IMR-90 (cell line): ENCODE results near the gene ADAM12. TPM values are rescaled to one million over a fixed set of nuclear protein-coding genes. Genes with fewer than 3 reads are reported as not detected.

ENCODE experiments used
- ATAC-seq: fragments of 200-7000 bp; cut with Tn5 transposase; 2 replicates; pipeline ENCODE4 v1.9.1; 2020; ENCODE audit warnings: low read depth, mild to moderate bottlenecking, moderate library complexity
- BruUV-seq: library from RNA; stranded (reverse); fragments of 400-500 nt; replicated peaks from 2 replicates; lab custom pipeline; 2021; lab: Mats Ljungman, UMichigan
- CTCF ChIA-PET: fragments of 300-600 bp; formaldehyde crosslinking; extraction: SDS; loops from one replicate; lab custom pipeline; 2021; ENCODE audit warnings: antibody characterized with exemption; lab: Yijun Ruan, JAX
- POLR2A ChIA-PET: fragments of 300-600 bp; sonication (Branson Sonifier 250); formaldehyde crosslinking; loops from one replicate; lab custom pipeline; 2022; ENCODE audit warnings: antibody characterized with exemption; ENCODE audit not compliant: unreplicated experiment; lab: Charles Lee
- DNase-seq: peaks from one replicate; pipeline ENCODE4 v3.0.0; 2013
- H2AFZ ChIP-seq: replicated peaks from 2 replicates; pipeline ENCODE3; 2013; ENCODE audit warnings: low read length, mild to moderate bottlenecking; ENCODE audit not compliant: poor library complexity
- H2AK5ac ChIP-seq: 2 replicates; pipeline ENCODE4 v1.6.1; 2013; ENCODE audit warnings: low read depth, low read length, inconsistent platforms
- H2AK9ac ChIP-seq: replicated peaks from 2 replicates; pipeline ENCODE3; 2013; ENCODE audit warnings: mild to moderate bottlenecking, low read depth, low read length, moderate library complexity; ENCODE audit not compliant: poor library complexity
- H2BK120ac ChIP-seq: 2 replicates; pipeline ENCODE4 v1.6.1; 2013; ENCODE audit warnings: low read depth, low read length, inconsistent platforms
- H2BK15ac ChIP-seq: 3 replicates; pipeline ENCODE4 v1.6.1; 2013; ENCODE audit warnings: low read depth, low read length, inconsistent platforms
- H2BK20ac ChIP-seq: 2 replicates; pipeline ENCODE4 v1.6.1; 2013; ENCODE audit warnings: low read depth, mild to moderate bottlenecking, inconsistent platforms, low read length, moderate library complexity
- H2BK5ac ChIP-seq: 2 replicates; pipeline ENCODE4 v1.6.1; 2013; ENCODE audit warnings: mild to moderate bottlenecking, low read depth, low read length, inconsistent platforms; ENCODE audit not compliant: poor library complexity, severe bottlenecking
- H3K14ac ChIP-seq: replicated peaks from 2 replicates; pipeline ENCODE4 v1.6.1; 2013; ENCODE audit warnings: low read depth, low read length, inconsistent platforms
- H3K18ac ChIP-seq: 2 replicates; pipeline ENCODE4 v1.6.1; 2013; ENCODE audit warnings: low read depth, low read length, control low read depth
- H3K23ac ChIP-seq: 2 replicates; pipeline ENCODE4 v1.6.1; 2013; ENCODE audit warnings: low read depth, low read length, inconsistent platforms
- H3K27ac ChIP-seq: 2 replicates; pipeline ENCODE4 v1.5.1; 2013; ENCODE audit warnings: mild to moderate bottlenecking, control low read depth, low read length; ENCODE audit not compliant: insufficient read depth
- H3K27me3 ChIP-seq: 2 replicates; pipeline ENCODE4 v1.6.1; 2013; ENCODE audit warnings: low read length; ENCODE audit not compliant: control insufficient read depth, insufficient read depth
- H3K36me3 ChIP-seq: 2 replicates; pipeline ENCODE4 v1.6.1; 2013; ENCODE audit warnings: low read length, mixed read lengths; ENCODE audit not compliant: control insufficient read depth, insufficient read depth
- H3K4ac ChIP-seq: 2 replicates; pipeline ENCODE4 v1.6.1; 2013; ENCODE audit warnings: low read depth, low read length, inconsistent platforms
- H3K4me1 ChIP-seq: 2 replicates; pipeline ENCODE4 v1.6.1; 2013; ENCODE audit warnings: low read length, mixed read lengths; ENCODE audit not compliant: control insufficient read depth, insufficient read depth
- H3K4me2 ChIP-seq: 2 replicates; pipeline ENCODE4 v1.6.1; 2013; ENCODE audit warnings: low read depth, mild to moderate bottlenecking, control low read depth, low read length, moderate library complexity
- H3K4me3 ChIP-seq: 2 replicates; pipeline ENCODE4 v1.5.1; 2013; ENCODE audit warnings: low read depth, mild to moderate bottlenecking, control low read depth, low read length, moderate library complexity; ENCODE audit not compliant: insufficient read depth
- H3K56ac ChIP-seq: 2 replicates; pipeline ENCODE4 v1.6.1; 2013; ENCODE audit warnings: low read length, inconsistent platforms; ENCODE audit not compliant: insufficient read depth; ENCODE audit errors: extremely low read depth
- H3K79me1 ChIP-seq, 2 experiments: 2 replicates each; pipeline ENCODE4 v1.6.1; 2013; ENCODE audit warnings: low read length in 2 of 2, inconsistent platforms in 1 of 2, low read depth in 1 of 2
- H3K9ac ChIP-seq: 2 replicates; pipeline ENCODE4 v1.6.1; 2013; ENCODE audit warnings: low read depth, low read length, control low read depth
- H3K9me1 ChIP-seq: 2 replicates; pipeline ENCODE4 v1.6.1; 2013; ENCODE audit warnings: low read length, inconsistent platforms; ENCODE audit not compliant: insufficient read depth
- H3K9me3 ChIP-seq: 2 replicates; pipeline ENCODE4 v1.6.1; 2013; ENCODE audit warnings: low read length; ENCODE audit not compliant: control insufficient read depth, insufficient read depth
- H4K20me1 ChIP-seq: 2 replicates; pipeline ENCODE4 v1.6.1; 2013; ENCODE audit warnings: low read length, inconsistent platforms; ENCODE audit not compliant: insufficient read depth
- H4K5ac ChIP-seq: 2 replicates; pipeline ENCODE4 v1.6.1; 2013; ENCODE audit warnings: mild to moderate bottlenecking, low read depth, low read length, control low read depth
- H4K8ac ChIP-seq, 2 experiments: 2 replicates each; pipeline ENCODE4 v1.6.1; 2013; ENCODE audit warnings: low read depth in 2 of 2, low read length in 2 of 2, control low read depth in 1 of 2, inconsistent platforms in 1 of 2
- H4K91ac ChIP-seq: 2 replicates; pipeline ENCODE4 v1.6.1; 2013; ENCODE audit warnings: low read depth, low read length, inconsistent platforms; ENCODE audit not compliant: insufficient read depth
- BHLHE40 ChIP-seq: fragments of 150-350 bp; IDR thresholded peaks from 2 replicates; pipeline ENCODE4 v1.6.1; 2016; ENCODE audit warnings: mild to moderate bottlenecking, low read depth, low read length
- CEBPB ChIP-seq: IDR thresholded peaks from 2 replicates; pipeline ENCODE4 v1.6.1; 2012; ENCODE audit warnings: low read depth, low read length, improper control_type of control experiment
- CHD1 ChIP-seq: IDR thresholded peaks from 2 replicates; pipeline ENCODE4 v1.6.1; 2012; ENCODE audit warnings: low read depth, low read length, improper control_type of control experiment
- FOS ChIP-seq: fragments of 150-350 bp; IDR thresholded peaks from 2 replicates; pipeline ENCODE4 v1.6.1; 2016; ENCODE audit warnings: low read depth, low read length
- MAFK ChIP-seq: IDR thresholded peaks from 2 replicates; pipeline ENCODE4 v1.6.1; 2012; ENCODE audit warnings: low read depth, low read length, improper control_type of control experiment
- MXI1 ChIP-seq: IDR thresholded peaks from 2 replicates; pipeline ENCODE4 v1.6.1; 2012; ENCODE audit warnings: low read depth, mild to moderate bottlenecking, low read length, moderate library complexity, borderline replicate concordance
- NFE2L2 ChIP-seq: fragments of 150-350 bp; IDR thresholded peaks from 2 replicates; pipeline ENCODE4 v1.6.1; 2016; ENCODE audit warnings: low read depth, mild to moderate bottlenecking, low read length
- RAD21 ChIP-seq: IDR thresholded peaks from 2 replicates; pipeline ENCODE4 v1.6.1; 2012; ENCODE audit warnings: low read length, improper control_type of control experiment
- RCOR1 ChIP-seq: IDR thresholded peaks from 2 replicates; pipeline ENCODE4 v1.6.1; 2012; ENCODE audit warnings: mild to moderate bottlenecking, low read length, improper control_type of control experiment; ENCODE audit not compliant: insufficient replicate concordance
- USF2 ChIP-seq: fragments of 150-350 bp; IDR thresholded peaks from 2 replicates; pipeline ENCODE4 v1.6.1; 2017; ENCODE audit warnings: mild to moderate bottlenecking, antibody characterized with exemption, low read length, low read depth
- WGBS, 2 experiments: methylation state at CpG; one replicate each; pipeline versions ENCODE4 v1.1.5 to v1.1.7; 2013; ENCODE audit warnings: missing lambda C conversion rate in 2 of 2; ENCODE audit not compliant: insufficient read length in 1 of 2; ENCODE audit errors: extremely low coverage in 2 of 2; 5-methylcytosine and 5-hydroxymethylcytosine counted together
- dilution Hi-C: fragments of 300-500 bp; cut with HindIII; formaldehyde crosslinking; loops from one replicate; pipeline ENCODE4 v1.14.3; 2018; ENCODE audit warnings: low sequenced_read_pairs; ENCODE audit not compliant: unreplicated experiment
- in situ Hi-C: fragments of 300-500 bp; cut with MboI; formaldehyde crosslinking; loops from 3 replicates; pipeline ENCODE4 v1.14.3; 2019; ENCODE audit warnings: low sequenced_read_pairs, inconsistent platforms, mixed read lengths
- intact Hi-C: fragments of 100-400 bp; cut with micrococcal nuclease; formaldehyde crosslinking; loops from 2 replicates; pipeline ENCODE4 v1.10.0; 2022
- polyA plus RNA-seq, 3 experiments: library from polyadenylated mRNA; depleted of rRNA; stranded (reverse); fragments of >200 nt; gene quantifications; 2 replicates each; pipeline ENCODE4 v1.2.3, GENCODE V29; 2012; ENCODE audit warnings: low replicate concordance in 1 of 3
- total RNA-seq: library from RNA; depleted of rRNA; stranded (reverse); fragments of >200 nt; gene quantifications from 2 replicates; pipeline ENCODE4 v1.2.3, GENCODE V29; 2012
- TF ChIP-seq, protein P1 (sequence below): fragments of 150-350 bp; IDR thresholded peaks from 2 replicates; pipeline ENCODE4 v1.6.1; 2016; ENCODE audit warnings: low read depth, mild to moderate bottlenecking, low read length, moderate library complexity, borderline replicate concordance

Gene ADAM12
- total and polyA plus RNA-seq, 2 of the 4 experiments (the other 2 are of a cell fraction): 9.6 to 10.2 TPM

- dilution Hi-C loops (no loop called here), intact Hi-C loops (no loop called here), in situ Hi-C loops (no loop called here)
- no peak overlapping the region for H2BK20ac ChIP-seq
- no peak overlapping the region for H2AK5ac ChIP-seq
- H3K23ac ChIP-seq: no peak overlapping the region
- H4K20me1 ChIP-seq: no peaks in the 10 kb centered on the region
- no peaks in the 10 kb centered on the region for H3K79me1 ChIP-seq
- TF ChIP-seq RCOR1 (no peak), CHD1 (no peak), USF2 (no peak), RAD21 (no peak), CEBPB (no peak), NFE2L2 (no peak), MAFK (no peak), BHLHE40 (no peak), MXI1 (no peak), FOS (no peak)
- TF ChIP-seq, protein P1, sequence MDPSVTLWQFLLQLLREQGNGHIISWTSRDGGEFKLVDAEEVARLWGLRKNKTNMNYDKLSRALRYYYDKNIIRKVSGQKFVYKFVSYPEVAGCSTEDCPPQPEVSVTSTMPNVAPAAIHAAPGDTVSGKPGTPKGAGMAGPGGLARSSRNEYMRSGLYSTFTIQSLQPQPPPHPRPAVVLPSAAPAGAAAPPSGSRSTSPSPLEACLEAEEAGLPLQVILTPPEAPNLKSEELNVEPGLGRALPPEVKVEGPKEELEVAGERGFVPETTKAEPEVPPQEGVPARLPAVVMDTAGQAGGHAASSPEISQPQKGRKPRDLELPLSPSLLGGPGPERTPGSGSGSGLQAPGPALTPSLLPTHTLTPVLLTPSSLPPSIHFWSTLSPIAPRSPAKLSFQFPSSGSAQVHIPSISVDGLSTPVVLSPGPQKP: no peak
- no peak overlapping the region for H3K18ac ChIP-seq
- no peaks in the 10 kb centered on the region for H3K9me1 ChIP-seq
- H2BK120ac ChIP-seq: no peak overlapping the region
- ATAC-seq: no peak
- no peak overlapping the region for H3K4me3 ChIP-seq
- no peaks in the 10 kb centered on the region for H3K27me3 ChIP-seq
- BruUV-seq: no TSS peak
- no peak overlapping the region for H4K91ac ChIP-seq
- H3K4me2 ChIP-seq: no peak overlapping the region
- no peak overlapping the region for H3K4ac ChIP-seq
- no peak overlapping the region for H4K8ac ChIP-seq
- no peak for DNase-seq
- no peaks in the 10 kb centered on the region for H3K9me3 ChIP-seq
- peaks cover 2% of the 10 kb centered on the region; the same call in 1 of the 2 replicates for H3K4me1 ChIP-seq
- H4K5ac ChIP-seq: no peak overlapping the region
- H2AFZ ChIP-seq: no peak overlapping the region
- no CpG with 5 or more reads among the region's 5 CpGs for WGBS, 2 experiments
- no peak overlapping the region for H3K56ac ChIP-seq
- no peak overlapping the region for H3K9ac ChIP-seq
- H3K36me3 ChIP-seq: no peaks in the 10 kb centered on the region
- H3K14ac ChIP-seq: no peak overlapping the region
- no peak overlapping the region for H2BK5ac ChIP-seq
- no peak overlapping the region for H2BK15ac ChIP-seq
- CTCF ChIA-PET: no interaction called here
- POLR2A ChIA-PET: no interaction called here
- H3K27ac ChIP-seq: no peak overlapping the region
- H2AK9ac ChIP-seq: no peak overlapping the region
Observed at GRCh38 chr10:126294451-126294850, 93.8 kb downstream of the ADAM12 start.
